Memory B cell (primary cell): ENCODE results near the gene PAN2.
"Not testable (repeated sequence)": the region's sequence is repeated elsewhere in the genome, so short reads cannot be mapped to it uniquely, and the experiment has no call there.

Source experiments
- ATAC-seq: fragments of 150-1000 bp; cut with Tn5 transposase; 2 replicates; pipeline ENCODE4 v1.10.0; 2021; ENCODE audit warnings: low read depth, mild to moderate bottlenecking, moderate library complexity
- DNase-seq, 2 donors: peaks; one replicate each; pipeline ENCODE4 v3.0.0; 2022; ENCODE audit warnings: low spot score in 2 of 2
- H3K27ac Mint-ChIP-seq: one replicate; pipeline ENCODE4 v1.8.0; 2022; ENCODE audit warnings: mild to moderate bottlenecking, moderate library complexity, mixed read lengths
- H3K27me3 Mint-ChIP-seq: one replicate; pipeline ENCODE4 v1.8.0; 2022; ENCODE audit warnings: mixed read lengths
- H3K36me3 Mint-ChIP-seq: one replicate; pipeline ENCODE4 v1.8.0; 2022; ENCODE audit warnings: mild to moderate bottlenecking, mixed read lengths
- H3K4me1 Mint-ChIP-seq: one replicate; pipeline ENCODE4 v1.8.0; 2022; ENCODE audit warnings: mixed read lengths
- H3K4me3 Mint-ChIP-seq: one replicate; pipeline ENCODE4 v1.8.0; 2022; ENCODE audit warnings: mild to moderate bottlenecking, moderate library complexity, mixed read lengths
- H3K9me3 Mint-ChIP-seq: one replicate; pipeline ENCODE4 v1.8.0; 2022; ENCODE audit warnings: mixed read lengths

Gene PAN2

GRCh38 chr12:56304872-56305590 lies 28.8 kb downstream of the PAN2 start:
- ATAC-seq = no peak
- Mint-ChIP-seq H3K27ac (no peak overlapping the region), H3K9me3 (no peaks in the 10 kb centered on the region), H3K27me3 (no peaks in the 10 kb centered on the region), H3K4me1 (peaks cover 15% of the 10 kb centered on the region), H3K4me3 (no peak overlapping the region), H3K36me3 (peaks cover 3% of the 10 kb centered on the region)
- DNase-seq = no peak

- Mint-ChIP-seq H3K27ac (no peak overlapping the region), H3K4me1 (peaks cover 16% of the 10 kb centered on the region), H3K4me3 (no peak overlapping the region)
Observed at GRCh38 chr12:56304276-56304675, 29.5 kb downstream of the PAN2 start.

DNA sequence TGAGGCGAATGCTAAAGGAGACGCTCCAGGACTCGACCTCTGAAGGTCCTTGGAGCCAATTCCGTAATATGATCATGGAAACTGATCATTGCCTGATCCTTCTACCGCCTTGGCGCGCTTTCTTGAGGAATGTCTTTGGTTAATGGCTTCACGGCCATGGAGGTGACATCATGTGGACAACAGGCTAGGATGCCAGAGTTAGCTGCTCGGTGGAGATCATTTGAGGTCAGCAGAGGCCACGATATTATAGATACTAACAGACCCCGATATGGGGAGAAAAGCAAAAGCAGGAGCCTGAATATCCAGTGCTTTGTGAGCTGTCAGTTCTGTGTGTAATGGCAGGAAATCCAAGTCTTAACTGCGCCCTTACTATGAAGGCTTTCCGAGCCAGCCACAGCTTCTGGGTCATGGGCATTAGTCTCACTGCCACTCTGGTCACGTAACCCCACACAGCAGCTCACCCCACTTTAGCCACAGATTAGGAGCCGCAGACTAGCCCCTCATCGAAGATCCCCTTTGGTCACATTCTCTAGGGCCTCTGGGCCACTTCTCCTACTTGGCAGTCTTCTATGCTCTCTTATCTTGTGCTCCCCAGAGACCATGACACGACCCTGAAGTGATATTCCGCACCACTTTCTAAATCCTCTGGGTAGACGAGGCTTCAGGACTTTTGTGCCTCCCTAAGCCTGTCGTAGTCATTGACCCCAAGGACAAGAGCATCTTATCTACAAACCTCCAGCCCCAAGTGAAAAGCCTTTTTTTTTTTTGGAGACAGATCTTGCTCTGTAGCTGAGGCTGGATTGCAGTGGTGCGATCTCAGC lies 32.9 kb downstream of the PAN2 start:
- Mint-ChIP-seq H3K36me3 (no peaks in the 10 kb centered on the region), H3K4me1 (peaks cover 37% of the 10 kb centered on the region), H3K4me3 (peak overlapping the region; percentile 95), H3K27me3 (no peaks in the 10 kb centered on the region), H3K27ac (peak overlapping the region; percentile 93), H3K9me3 (no peaks in the 10 kb centered on the region)
- DNase-seq (no peak), ATAC-seq (no peak)

More at GRCh38 chr12:56304276-56304675, 29.5 kb downstream of the PAN2 start:
- no peaks in the 10 kb centered on the region for H3K27me3 Mint-ChIP-seq
- no peaks in the 10 kb centered on the region for H3K36me3 Mint-ChIP-seq
- no peaks in the 10 kb centered on the region for H3K9me3 Mint-ChIP-seq
- DNase-seq = no peak
- ATAC-seq = no peak

GRCh38 chr12:56299853-56300643 lies 33.8 kb downstream of the PAN2 start, which contains the start of gene CS:
Gene CS (minus strand): TSS chr12:56300330. CDS start chr12:56300201, 129 bp downstream.
- peak within 1 kb of the TSS; percentile 93 for H3K27ac Mint-ChIP-seq
- DNase-seq (peak; percentile 94 to 97), ATAC-seq (peak; percentile 91)
- no peaks in the 10 kb centered on the region for H3K9me3 Mint-ChIP-seq
- no peaks in the 10 kb centered on the region for H3K36me3 Mint-ChIP-seq
- H3K4me3 Mint-ChIP-seq = peak within 1 kb of the TSS; percentile 95
- H3K4me1 Mint-ChIP-seq = peaks cover 37% of the 10 kb centered on the region
- H3K27me3 Mint-ChIP-seq = no peaks in the 10 kb centered on the region

DNA sequence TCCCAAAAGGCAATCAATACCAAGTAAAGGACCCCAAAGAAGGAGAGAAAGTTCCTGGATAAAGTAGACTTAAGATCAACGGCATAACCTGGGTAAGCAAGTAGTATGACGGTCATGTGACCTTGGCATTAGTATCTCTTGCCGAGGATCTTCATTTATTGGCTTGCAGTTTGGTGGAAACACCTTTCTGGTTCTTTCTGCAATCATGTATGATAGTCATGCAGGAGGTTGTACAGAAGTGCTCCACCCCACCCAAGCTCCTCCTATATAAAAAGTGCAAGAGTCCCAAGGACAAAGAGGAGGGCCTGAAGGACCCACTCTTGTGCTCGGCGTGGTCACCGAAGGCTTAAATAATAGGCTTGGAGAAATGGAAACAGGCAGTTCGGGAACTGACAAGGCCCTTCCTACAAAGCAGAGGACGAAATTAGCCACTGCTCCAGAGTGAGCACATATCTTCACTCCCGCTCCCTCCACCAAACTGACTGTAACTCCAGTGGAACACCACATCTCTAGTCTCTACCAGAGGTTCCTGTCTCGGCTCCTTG lies 34.4 kb downstream of the PAN2 start:
- no peaks in the 10 kb centered on the region for H3K36me3 Mint-ChIP-seq
- H3K27me3 Mint-ChIP-seq = no peaks in the 10 kb centered on the region
- no peaks in the 10 kb centered on the region for H3K9me3 Mint-ChIP-seq
- H3K27ac Mint-ChIP-seq = peak overlapping the region; percentile 93
- ATAC-seq (no peak), DNase-seq (no peak)
- H3K4me1 Mint-ChIP-seq = peaks cover 37% of the 10 kb centered on the region
- H3K4me3 Mint-ChIP-seq = peak overlapping the region; percentile 95

GRCh38 chr12:56298828-56299227 lies 35.0 kb downstream of the PAN2 start:
- H3K9me3 Mint-ChIP-seq = no peaks in the 10 kb centered on the region
- no peak for ATAC-seq
- peak overlapping the region; percentile 93 for H3K27ac Mint-ChIP-seq
- H3K4me3 Mint-ChIP-seq = peak overlapping the region; percentile 95
- H3K27me3 Mint-ChIP-seq = no peaks in the 10 kb centered on the region
- DNase-seq = no peak
- peaks cover 3% of the 10 kb centered on the region for H3K36me3 Mint-ChIP-seq
- H3K4me1 Mint-ChIP-seq = peaks cover 37% of the 10 kb centered on the region

DNA sequence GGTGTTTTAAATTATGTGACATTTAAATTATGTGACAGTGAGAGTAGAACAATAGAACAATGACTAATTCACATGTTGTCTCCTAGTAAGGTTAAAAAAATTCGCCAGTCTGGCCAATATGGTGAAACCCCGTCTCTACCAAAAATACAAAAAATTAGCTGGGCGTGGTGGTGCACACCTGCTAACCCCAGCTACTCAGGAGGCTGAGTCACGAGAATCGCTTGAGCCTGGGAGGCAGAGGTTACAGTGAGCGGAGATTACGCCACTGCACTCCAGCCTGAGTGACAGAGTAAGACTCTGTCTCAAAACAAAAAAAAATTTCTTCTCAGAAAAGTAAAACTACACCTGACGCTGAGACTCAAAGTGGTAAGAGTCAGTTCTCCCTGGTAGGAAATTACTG lies 36.4 kb downstream of the PAN2 start:
- no peaks in the 10 kb centered on the region for H3K9me3 Mint-ChIP-seq
- H3K4me3 Mint-ChIP-seq = no peak overlapping the region
- no peak for DNase-seq
- H3K4me1 Mint-ChIP-seq = peaks cover 40% of the 10 kb centered on the region
- H3K27ac Mint-ChIP-seq = no peak overlapping the region
- H3K36me3 Mint-ChIP-seq = peaks cover 4% of the 10 kb centered on the region
- ATAC-seq = no peak
- no peaks in the 10 kb centered on the region for H3K27me3 Mint-ChIP-seq

DNA sequence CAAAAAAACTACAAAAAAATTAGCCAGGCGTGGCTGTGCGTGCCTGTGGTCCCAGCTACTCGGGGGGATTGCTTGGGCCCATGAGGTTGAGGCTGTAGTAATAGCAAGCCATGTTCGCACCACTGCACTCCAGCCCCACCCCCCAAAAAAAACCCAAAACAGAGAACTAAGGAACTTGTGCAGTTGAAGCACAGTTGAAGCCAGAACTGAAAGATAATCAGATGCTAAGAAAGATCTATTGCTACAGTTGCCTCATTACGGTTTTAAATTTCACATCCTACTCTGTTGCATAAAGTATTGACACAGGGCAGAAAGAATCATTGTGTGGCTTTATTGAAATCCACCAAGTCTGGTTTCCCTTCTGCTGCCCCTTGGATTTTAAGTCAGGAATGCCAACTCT lies 37.5 kb downstream of the PAN2 start:
- Mint-ChIP-seq H3K9me3 (no peaks in the 10 kb centered on the region), H3K4me3 (no peak overlapping the region), H3K4me1 (peaks cover 33% of the 10 kb centered on the region), H3K27ac (peak overlapping the region; percentile 28), H3K27me3 (no peaks in the 10 kb centered on the region), H3K36me3 (peaks cover 4% of the 10 kb centered on the region)
- ATAC-seq (no peak), DNase-seq (no peak)

- H3K4me1 Mint-ChIP-seq = peaks cover 20% of the 10 kb centered on the region
- DNase-seq (no peak), ATAC-seq (no peak)
- H3K27ac Mint-ChIP-seq = no peak overlapping the region
- peaks cover 4% of the 10 kb centered on the region for H3K36me3 Mint-ChIP-seq
- H3K27me3 Mint-ChIP-seq = no peaks in the 10 kb centered on the region
- H3K4me3 Mint-ChIP-seq = no peak overlapping the region
- H3K9me3 Mint-ChIP-seq = no peaks in the 10 kb centered on the region
Observed at GRCh38 chr12:56293795-56294194, 40.0 kb downstream of the PAN2 start.

- peaks cover 6% of the 10 kb centered on the region for H3K4me1 Mint-ChIP-seq
- ATAC-seq = no peak
- H3K4me3 Mint-ChIP-seq = no peak overlapping the region
- no peaks in the 10 kb centered on the region for H3K9me3 Mint-ChIP-seq
- no peak overlapping the region for H3K27ac Mint-ChIP-seq
- H3K36me3 Mint-ChIP-seq = peaks cover 8% of the 10 kb centered on the region
- DNase-seq = no peak
- no peaks in the 10 kb centered on the region for H3K27me3 Mint-ChIP-seq
Observed at GRCh38 chr12:56288705-56289387, 45.0 kb downstream of the PAN2 start.

GRCh38 chr12:56286044-56286830 lies 47.6 kb downstream of the PAN2 start:
- no peaks in the 10 kb centered on the region for H3K9me3 Mint-ChIP-seq
- no peak for DNase-seq
- H3K27me3 Mint-ChIP-seq = no peaks in the 10 kb centered on the region
- H3K36me3 Mint-ChIP-seq = peaks cover 19% of the 10 kb centered on the region
- peaks cover 4% of the 10 kb centered on the region for H3K4me1 Mint-ChIP-seq
- no peak overlapping the region for H3K4me3 Mint-ChIP-seq
- H3K27ac Mint-ChIP-seq = peak overlapping the region; percentile 25
- ATAC-seq = no peak

GRCh38 chr12:56284263-56284662 lies 49.5 kb downstream of the PAN2 start:
- not testable (repeated sequence) for H3K4me1 Mint-ChIP-seq
- peaks cover 24% of the 10 kb centered on the region for H3K36me3 Mint-ChIP-seq

DNA sequence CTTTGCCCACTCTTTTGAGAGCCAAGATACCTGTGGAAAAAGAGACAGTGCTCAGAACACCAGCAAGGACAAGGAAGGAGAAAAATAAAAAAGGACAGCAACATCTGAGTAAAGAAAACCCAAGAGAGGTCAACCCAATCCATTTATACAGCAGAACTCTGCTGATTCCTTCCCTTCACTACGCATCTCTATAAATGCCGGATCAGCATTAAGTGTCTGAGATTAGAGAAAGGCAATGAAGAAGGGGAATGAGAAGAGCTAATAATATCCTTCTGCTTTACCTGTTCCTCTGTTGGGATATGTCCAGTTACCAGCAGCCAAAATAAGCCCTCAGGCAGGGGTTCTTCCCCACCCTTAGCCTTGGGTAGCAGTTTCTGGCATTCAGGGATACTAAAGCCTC lies 51.2 kb downstream of the PAN2 start:
- peak overlapping the region; percentile 35 for H3K27ac Mint-ChIP-seq
- no peaks in the 10 kb centered on the region for H3K27me3 Mint-ChIP-seq
- DNase-seq = no peak
- no peak for ATAC-seq
- H3K4me1 Mint-ChIP-seq = peaks cover 4% of the 10 kb centered on the region
- peaks cover 24% of the 10 kb centered on the region for H3K36me3 Mint-ChIP-seq
- no peak overlapping the region for H3K4me3 Mint-ChIP-seq
- H3K9me3 Mint-ChIP-seq = no peaks in the 10 kb centered on the region

More at GRCh38 chr12:56284263-56284662, 49.5 kb downstream of the PAN2 start:
- H3K4me3 Mint-ChIP-seq, H3K9me3 Mint-ChIP-seq, DNase-seq, ATAC-seq, H3K27ac Mint-ChIP-seq, H3K27me3 Mint-ChIP-seq: not testable (repeated sequence)
